H1 (cell line): Measurements from ENCODE around the gene DNAJB13.

Experiments used
- ATF3 ChIP-seq: IDR thresholded peaks from 2 replicates; pipeline ENCODE4 v1.6.1; 2011; ENCODE audit warnings: low read depth, mild to moderate bottlenecking, low read length; ENCODE audit not compliant: insufficient read depth
- CBX5 ChIP-seq: fragments of 300-800, 300-1000 bp; sonication (generic); IDR thresholded peaks from 2 replicates; pipeline ENCODE4 v1.7.1; 2016; ENCODE audit warnings: antibody characterized with exemption, low read length, low read depth
- CTCF ChIP-seq, 3 experiments: IDR thresholded peaks; 1 replicate in 2 of 3; 2 replicates in 1 of 3; pipeline versions ENCODE4 v1.5.1 to v1.6.1; 2011; ENCODE audit warnings: low read length in 3 of 3, mild to moderate bottlenecking in 3 of 3, inconsistent platforms in 2 of 3, low read depth in 1 of 3, moderate library complexity in 1 of 3; ENCODE audit not compliant: insufficient read depth in 1 of 3; ENCODE audit errors: control extremely low read depth in 1 of 3
- EZH2 ChIP-seq: fragments of 200-600 bp; sonication (generic); IDR thresholded peaks from 2 replicates; pipeline ENCODE4 v1.7.1; 2012; ENCODE audit warnings: low read depth, mild to moderate bottlenecking, moderate library complexity, low read length, inconsistent platforms; ENCODE audit not compliant: severe bottlenecking
- POLR2A ChIP-seq, 2 experiments: IDR thresholded peaks; 1 replicate in 1 of 2; 2 replicates in 1 of 2; pipeline ENCODE4 v1.6.1; 2011; ENCODE audit warnings: low read depth in 2 of 2, low read length in 2 of 2, mild to moderate bottlenecking in 2 of 2; ENCODE audit errors: control extremely low read depth in 1 of 2
- SIN3A ChIP-seq, 2 experiments: IDR thresholded peaks in 1 of 2; conservative IDR thresholded peaks in 1 of 2; 2 replicates each; pipeline ENCODE4 v1.6.1; 2011 to 2012; ENCODE audit warnings: low read length in 2 of 2, improper control_type of control experiment in 1 of 2, low read depth in 1 of 2, mild to moderate bottlenecking in 1 of 2
- SP4 ChIP-seq: IDR thresholded peaks from 2 replicates; pipeline ENCODE4 v1.6.1; 2012; ENCODE audit warnings: low read length, inconsistent platforms

GRCh38 chr11:73946798-73947458 is 3.9 kb upstream of the DNAJB13 start:
- TF ChIP-seq POLR2A (IDR thresholded peaks at IDR 0.05; ENCODE audit: control extremely low read depth in 1 of 2, low read depth in 2 of 2, low read length in 2 of 2) (no peak), CTCF (IDR thresholded peaks at IDR 0.05; ENCODE audit: control extremely low read depth in 1 of 3, insufficient read depth in 1 of 3, low read depth in 1 of 3, low read length in 3 of 3) (no peak), SP4 (no peak), ATF3 (no peak), SIN3A (conservative IDR thresholded peaks at IDR 0.05 in 1 of 2, IDR thresholded peaks at IDR 0.05 in 1 of 2; ENCODE audit: low read depth in 1 of 2, low read length in 2 of 2) (no peak), CBX5 (no peak), EZH2 (no peak)
